ENCODE data around the gene SP140. TPM values are rescaled to one million over a fixed set of nuclear protein-coding genes. Genes with fewer than 3 reads are reported as not detected.

Gene SP140
- total and polyA plus RNA-seq, 2 of the 8 experiments (the other 6 are each of a cell fraction or from before 2014, with no cell fraction given): 0.23 to 1.3 TPM

DNA sequence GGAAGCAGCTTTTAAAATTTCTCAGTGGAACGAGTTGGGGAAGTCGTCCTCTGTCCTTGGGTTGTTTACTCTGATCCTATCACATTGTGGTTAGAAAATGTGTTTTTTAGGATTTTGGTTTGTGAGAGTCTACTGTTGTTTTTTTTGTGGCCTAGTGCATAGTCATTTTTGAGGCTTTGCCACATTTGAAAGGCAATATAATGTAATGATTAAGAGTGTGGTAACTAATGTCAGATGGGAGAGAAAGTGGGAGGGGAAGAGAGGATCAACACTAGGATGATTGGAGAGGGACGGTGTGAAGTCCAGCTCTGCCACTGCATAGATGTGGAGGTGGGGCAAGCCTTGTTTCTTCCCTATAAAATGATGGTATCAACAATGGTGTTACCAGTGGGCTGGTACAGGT, 109.9 kb downstream of the SP140 start:
- no peak overlapping the region for H3K9ac ChIP-seq (replicated peaks in 1 of 4; ENCODE audit: extremely low read depth in 1 of 4, low read depth in 3 of 4, low read length in 3 of 4)
- H2BK12ac ChIP-seq (ENCODE audit: low read depth, low read length): no peak overlapping the region
- no peak overlapping the region for H3K4me2 ChIP-seq (ENCODE audit: insufficient read depth in 1 of 2, low read depth in 2 of 2, low read length in 2 of 2)
- H2AK5ac ChIP-seq (ENCODE audit: low read depth, low read length): no peak overlapping the region
- H3K18ac ChIP-seq (ENCODE audit: extremely low read depth, low read length): no peak overlapping the region
- FAIRE-seq (no peak), DNase-seq (ENCODE audit: low read depth in 1 of 2, low spot score in 2 of 2) (no peak)
- H3K36me3 ChIP-seq (ENCODE audit: control insufficient read depth in 2 of 4, insufficient read depth in 4 of 4, low read length in 3 of 4): no peaks in the 10 kb centered on the region
- 88% methylated on average over 3 of the region's 3 CpGs; no CpG with 5 or more reads in 1 of the 2 experiments for WGBS, 2 experiments (ENCODE audit: extremely low coverage in 1 of 2, insufficient coverage in 1 of 2, insufficient read length in 1 of 2, insufficient replicate concordance in 2 of 2, low coverage in 1 of 2, low lambda C conversion rate in 2 of 2, missing lambda C conversion rate in 1 of 2)
- H3K4ac ChIP-seq (replicated peaks; ENCODE audit: insufficient read length, low read depth, low read length): no peak overlapping the region
- ChIA-PET CTCF (ENCODE audit: partially characterized antibody) (interaction anchor here (0.6 kb wide), 1 partner anchor 392 kb away, joined by 3 read pairs; no protein-coding TSS in a partner anchor), POLR2A (ENCODE audit: partially characterized antibody) (no interaction called here)
- no peak overlapping the region for H4K91ac ChIP-seq (replicated peaks; ENCODE audit: insufficient read length, low read length)
- no peaks in the 10 kb centered on the region for H3K9me3 ChIP-seq (ENCODE audit: insufficient read depth in 2 of 2, low read depth in 1 of 2, low read length in 1 of 2)
- H2BK5ac ChIP-seq (ENCODE audit: low read depth, low read length): no peak overlapping the region
- no peaks in the 10 kb centered on the region for H3K23me2 ChIP-seq (ENCODE audit: low read depth, low read length)
- no peak overlapping the region for H3K23ac ChIP-seq (ENCODE audit: insufficient read length)
- H2BK20ac ChIP-seq (ENCODE audit: low read length): no peak overlapping the region
- no peaks in the 10 kb centered on the region for H3K4me1 ChIP-seq (replicated peaks in 1 of 4; ENCODE audit: control insufficient read depth in 3 of 4, insufficient read depth in 4 of 4, low read length in 3 of 4)
- no peaks in the 10 kb centered on the region for H3K79me2 ChIP-seq (ENCODE audit: control insufficient read depth in 1 of 2, insufficient read depth in 2 of 2, low read length in 2 of 2)
- H3K27me3 ChIP-seq (replicated peaks in 1 of 4; ENCODE audit: control insufficient read depth in 3 of 4, extremely low read depth in 1 of 4, insufficient read depth in 3 of 4, low read length in 3 of 4): no peaks in the 10 kb centered on the region
- H3K14ac ChIP-seq (ENCODE audit: insufficient read length): no peak overlapping the region
- no peaks in the 10 kb centered on the region for H4K20me1 ChIP-seq (replicated peaks in 1 of 2; ENCODE audit: control insufficient read depth in 1 of 2, insufficient read depth in 2 of 2, low read length in 2 of 2)
- H3K56ac ChIP-seq (replicated peaks; ENCODE audit: insufficient read length, low read depth, low read length): no peak overlapping the region
- no peak overlapping the region for H2BK15ac ChIP-seq (ENCODE audit: low read length)
- H2BK120ac ChIP-seq (replicated peaks; ENCODE audit: low read depth, low read length): no peak overlapping the region
- no peak overlapping the region for H4K8ac ChIP-seq (ENCODE audit: extremely low read depth, insufficient read depth, low read length)
- H3K4me3 ChIP-seq (ENCODE audit: extremely low read depth in 1 of 4, insufficient read depth in 2 of 4, low read depth in 3 of 4, low read length in 4 of 4): no peak overlapping the region
- H2AFZ ChIP-seq (ENCODE audit: low read length): peak overlapping the region; percentile 45; the same call in 1 of the 2 replicates
- no peaks in the 10 kb centered on the region for H3K79me1 ChIP-seq (ENCODE audit: low read depth, low read length)
- H4K5ac ChIP-seq (ENCODE audit: insufficient read length, low read depth, low read length): no peak overlapping the region
- H3K27ac ChIP-seq (ENCODE audit: low read depth, low read length): no peak overlapping the region
- TF ChIP-seq RFX5 (IDR thresholded peaks at IDR 0.05; ENCODE audit: borderline replicate concordance, low read depth, low read length) (no peak), SP1 (IDR thresholded peaks at IDR 0.05; ENCODE audit: low read depth, low read length) (no peak), PHF8 (conservative IDR thresholded peaks at IDR 0.05; ENCODE audit: low read depth, low read length) (no peak), CBX8 (IDR thresholded peaks at IDR 0.05; ENCODE audit: borderline replicate concordance, low read depth, low read length) (no peak), HDAC6 (IDR thresholded peaks at IDR 0.05; ENCODE audit: low read depth, low read length) (no peak), BCL11A (IDR thresholded peaks at IDR 0.05; ENCODE audit: low read depth in 2 of 2, low read length in 2 of 2) (no peak), RAD21 (IDR thresholded peaks at IDR 0.05 in 1 of 2, conservative IDR thresholded peaks at IDR 0.05 in 1 of 2; ENCODE audit: low read depth in 2 of 2, low read length in 2 of 2) (no peak), YY1 (IDR thresholded peaks at IDR 0.05; ENCODE audit: low read depth, low read length) (no peak), SUZ12 (IDR thresholded peaks at IDR 0.05; ENCODE audit: low read length) (no peak), POU5F1 (IDR thresholded peaks at IDR 0.05; ENCODE audit: low read depth, low read length) (no peak), POLR2A (IDR thresholded peaks at IDR 0.05; ENCODE audit: control extremely low read depth in 1 of 2, low read depth in 2 of 2, low read length in 2 of 2) (no peak), GTF2F1 (IDR thresholded peaks at IDR 0.05; ENCODE audit: borderline replicate concordance, low read depth, low read length) (no peak), NANOG (IDR thresholded peaks at IDR 0.05; ENCODE audit: insufficient read depth, low read depth, low read length, poor library complexity, severe bottlenecking) (no peak), TBP (IDR thresholded peaks at IDR 0.05; ENCODE audit: low read depth, low read length) (no peak), CHD1 (IDR thresholded peaks at IDR 0.05; ENCODE audit: low read depth, low read length) (no peak)
